ENCODE measurements around the gene UBE2B.
"Not testable (repeated sequence)": the region's sequence is repeated elsewhere in the genome, so short reads cannot be mapped to it uniquely, and the experiment has no call there.

DNA sequence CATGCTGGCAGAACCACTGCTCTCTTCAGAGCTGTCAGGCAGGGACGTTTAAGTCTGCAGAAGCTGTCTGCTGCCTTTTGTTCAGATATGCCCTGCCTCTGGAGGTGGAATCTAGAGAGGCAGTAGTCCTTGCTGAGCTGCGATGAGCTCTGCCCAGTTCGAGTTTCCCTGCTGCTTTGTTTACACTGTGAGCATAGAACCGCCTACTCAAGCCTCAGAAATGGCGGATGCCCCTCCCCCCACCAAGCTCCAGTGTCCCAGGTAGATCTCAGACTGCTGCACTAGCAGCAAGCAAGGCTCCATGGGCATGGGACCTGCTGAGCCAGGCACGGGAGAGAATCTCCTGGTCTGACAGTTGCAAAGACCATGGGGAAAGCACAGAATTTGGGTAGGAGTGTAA, 34.5 kb upstream of the UBE2B start:
- not testable (repeated sequence) for TF ChIP-seq POLR2A, CTCF (IDR thresholded peaks at IDR 0.05)
